Right lobe of liver (tissue), 6 donors: ENCODE results near the gene TTC39A. TPM values are rescaled to one million over a fixed set of nuclear protein-coding genes. Genes with fewer than 3 reads are reported as not detected.

Source experiments
- ATAC-seq, 4 donors: fragments of 200-7000 bp; cut with Tn5 transposase; one replicate each; pipeline ENCODE4 v1.9.1; 2020; ENCODE audit warnings: mild to moderate bottlenecking in 4 of 4, moderate library complexity in 4 of 4
- DNase-seq, 3 donors: peaks; one replicate each; pipeline ENCODE4 v3.0.0-alpha.2; 2020
- H3K27ac ChIP-seq, 3 donors: fragments of 200-600 bp; one replicate each; pipeline ENCODE4 v1.8.0; 2022
- H3K27me3 ChIP-seq, 2 donors: fragments of 200-600 bp; one replicate each; pipeline ENCODE4 v1.8.0; 2022
- H3K36me3 ChIP-seq, 4 donors: fragments of 200-600 bp; sonication (generic) in 1 of 4; one replicate each; pipeline versions ENCODE4 v1.5.1 to v1.8.0; 2017 to 2022; ENCODE audit warnings: control low read depth in 1 of 4
- H3K4me1 ChIP-seq, 4 donors: fragments of 200-600 bp; sonication (generic) in 1 of 4; one replicate each; pipeline versions ENCODE4 v1.5.1 to v1.8.0; 2017 to 2022; ENCODE audit warnings: control low read depth in 1 of 4
- H3K4me3 ChIP-seq, 3 donors: fragments of 200-600 bp; one replicate each; pipeline ENCODE4 v1.8.0; 2022
- H3K9me3 ChIP-seq, 4 donors: fragments of 200-600 bp; sonication (generic) in 1 of 4; one replicate each; pipeline versions ENCODE4 v1.5.1 to v1.8.0; 2017 to 2022; ENCODE audit warnings: control low read depth in 1 of 4
- CTCF ChIP-seq, 4 donors: fragments of 200-600 bp in 3 of 4; fragments of 450-650 bp in 1 of 4; IDR thresholded peaks; one replicate each; pipeline versions ENCODE4 v1.5.1 to v1.8.0; 2016 to 2022; ENCODE audit warnings: antibody characterized with exemption in 4 of 4, mild to moderate bottlenecking in 2 of 4
- POLR2A ChIP-seq: fragments of 450-650 bp; IDR thresholded peaks from one replicate; pipeline ENCODE4 v1.6.1; 2017; ENCODE audit warnings: antibody characterized with exemption, mild to moderate bottlenecking
- WGBS: methylation state at CpG from one replicate; pipeline ENCODE4 v1.1.6; 2018; ENCODE audit warnings: low coverage, low lambda C conversion rate; ENCODE audit not compliant: insufficient coverage; ENCODE audit errors: missing lambda C conversion rate; 5-methylcytosine and 5-hydroxymethylcytosine counted together
- intact Hi-C, 2 donors: fragments of 100-400 bp; cut with DNase I; formaldehyde crosslinking; loops; one replicate each; pipeline versions ENCODE4 v1.11.2 to v1.14.1; 2022
- total RNA-seq, 6 experiments: library from RNA; depleted of rRNA in 2 of 6; stranded (reverse); fragments of >200 nt in 2 of 6; fragmentation: NEBNext Ultra II Directional in 3 of 6; extraction: Animal tissue kit (Norgen Biotek cat#: 25700) in 3 of 6; gene quantifications; one replicate each; pipeline versions ENCODE4 v1.1.0 to v1.2.4, GENCODE V29; 2016 to 2023
- donor health status: DM: no; HTN: yes; CAD: no.
- donor health status: DM: no; HTN: no; CAD: no.
- donor health status: DM: no; HTN: no; CAD: no.
- donor health status: DM: no; HTN: yes; CAD: no.
- donor health status: DM: no; HTN: yes; CAD: no.

TTC39A gene
- total RNA-seq, 6 experiments from 2014 or later: 0.34 to 8.5 (median 3.4) TPM

- TF ChIP-seq POLR2A (no peak), CTCF (IDR thresholded peaks at IDR 0.05) (no peak)
- WGBS: 64% methylated on average over 2 of the region's 8 CpGs
- Histone ChIP-seq H3K4me3 (no peak overlapping the region), H3K27ac (peak overlapping the region in 1 of 3 donors; percentile 42), H3K36me3 (no peaks in the 10 kb centered on the region), H3K27me3 (no peaks in the 10 kb centered on the region), H3K4me1 (peaks cover 0 to 31% (median 0%) of the 10 kb centered on the region in 4 donors), H3K9me3 (no peaks in the 10 kb centered on the region)
- no peak for DNase-seq
- intact Hi-C loops: no loop called here
- peak in 2 of 4 donors; percentile 22 to 26 for ATAC-seq
Observed at GRCh38 chr1:51287966-51288365, 42.4 kb downstream of the TTC39A start.

GRCh38 chr1:51285055-51285454 lies 45.3 kb downstream of the TTC39A start:
- WGBS: 77% methylated on average over 1 of the region's 1 CpG
- Histone ChIP-seq H3K27ac (no peak overlapping the region), H3K9me3 (no peaks in the 10 kb centered on the region), H3K4me3 (no peak overlapping the region), H3K36me3 (no peaks in the 10 kb centered on the region), H3K4me1 (peaks cover 0 to 40% (median 0%) of the 10 kb centered on the region in 4 donors), H3K27me3 (no peaks in the 10 kb centered on the region)
- DNase-seq (no peak), ATAC-seq (no peak)
- intact Hi-C loops: no loop called here
- TF ChIP-seq POLR2A (no peak), CTCF (IDR thresholded peaks at IDR 0.05) (no peak)

- intact Hi-C loops: no loop called here
- Histone ChIP-seq H3K4me1 (peaks cover 0 to 41% (median 0%) of the 10 kb centered on the region in 4 donors), H3K27me3 (no peaks in the 10 kb centered on the region), H3K27ac (no peak overlapping the region), H3K36me3 (no peaks in the 10 kb centered on the region), H3K9me3 (no peaks in the 10 kb centered on the region), H3K4me3 (no peak overlapping the region)
- peak; percentile 50 to 69 (median 58) for ATAC-seq
- DNase-seq: peak in 2 of 3 donors; percentile 38 to 74
- no peak for TF ChIP-seq POLR2A
- TF ChIP-seq CTCF (IDR thresholded peaks at IDR 0.05): no peak
Observed at GRCh38 chr1:51284487-51284954, 45.8 kb downstream of the TTC39A start.

- DNase-seq (no peak), ATAC-seq (no peak)
- 68% methylated on average over 5 of the region's 5 CpGs for WGBS
Observed at GRCh38 chr1:51283979-51284378, 46.4 kb downstream of the TTC39A start.

More at GRCh38 chr1:51283979-51284378, 46.4 kb downstream of the TTC39A start:
- Histone ChIP-seq H3K4me3 (no peak overlapping the region), H3K9me3 (no peaks in the 10 kb centered on the region), H3K27me3 (no peaks in the 10 kb centered on the region), H3K36me3 (no peaks in the 10 kb centered on the region), H3K27ac (no peak overlapping the region), H3K4me1 (peaks cover 0 to 36% (median 0%) of the 10 kb centered on the region in 4 donors)
- no peak for TF ChIP-seq POLR2A
- TF ChIP-seq CTCF (IDR thresholded peaks at IDR 0.05): no peak
- intact Hi-C loops: no loop called here
